GM12874 (cell line): ENCODE data around the gene BCL11B.

Experiments used
- TF ChIP-seq, protein P1 (sequence below): IDR thresholded peaks from 2 replicates; pipeline ENCODE4 v1.5.1; 2011; ENCODE audit warnings: low read depth, mild to moderate bottlenecking, control low read depth, low read length, moderate library complexity; ENCODE audit not compliant: insufficient read depth

The BCL11B gene

GRCh38 chr14:99270458-99271220 is 1.4 kb downstream of the BCL11B start:
- TF ChIP-seq, protein P1, sequence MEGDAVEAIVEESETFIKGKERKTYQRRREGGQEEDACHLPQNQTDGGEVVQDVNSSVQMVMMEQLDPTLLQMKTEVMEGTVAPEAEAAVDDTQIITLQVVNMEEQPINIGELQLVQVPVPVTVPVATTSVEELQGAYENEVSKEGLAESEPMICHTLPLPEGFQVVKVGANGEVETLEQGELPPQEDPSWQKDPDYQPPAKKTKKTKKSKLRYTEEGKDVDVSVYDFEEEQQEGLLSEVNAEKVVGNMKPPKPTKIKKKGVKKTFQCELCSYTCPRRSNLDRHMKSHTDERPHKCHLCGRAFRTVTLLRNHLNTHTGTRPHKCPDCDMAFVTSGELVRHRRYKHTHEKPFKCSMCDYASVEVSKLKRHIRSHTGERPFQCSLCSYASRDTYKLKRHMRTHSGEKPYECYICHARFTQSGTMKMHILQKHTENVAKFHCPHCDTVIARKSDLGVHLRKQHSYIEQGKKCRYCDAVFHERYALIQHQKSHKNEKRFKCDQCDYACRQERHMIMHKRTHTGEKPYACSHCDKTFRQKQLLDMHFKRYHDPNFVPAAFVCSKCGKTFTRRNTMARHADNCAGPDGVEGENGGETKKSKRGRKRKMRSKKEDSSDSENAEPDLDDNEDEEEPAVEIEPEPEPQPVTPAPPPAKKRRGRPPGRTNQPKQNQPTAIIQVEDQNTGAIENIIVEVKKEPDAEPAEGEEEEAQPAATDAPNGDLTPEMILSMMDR: no peak

- TF ChIP-seq, protein P1: no peak
Observed at GRCh38 chr14:99268810-99269707, 2.9 kb downstream of the BCL11B start.

DNA sequence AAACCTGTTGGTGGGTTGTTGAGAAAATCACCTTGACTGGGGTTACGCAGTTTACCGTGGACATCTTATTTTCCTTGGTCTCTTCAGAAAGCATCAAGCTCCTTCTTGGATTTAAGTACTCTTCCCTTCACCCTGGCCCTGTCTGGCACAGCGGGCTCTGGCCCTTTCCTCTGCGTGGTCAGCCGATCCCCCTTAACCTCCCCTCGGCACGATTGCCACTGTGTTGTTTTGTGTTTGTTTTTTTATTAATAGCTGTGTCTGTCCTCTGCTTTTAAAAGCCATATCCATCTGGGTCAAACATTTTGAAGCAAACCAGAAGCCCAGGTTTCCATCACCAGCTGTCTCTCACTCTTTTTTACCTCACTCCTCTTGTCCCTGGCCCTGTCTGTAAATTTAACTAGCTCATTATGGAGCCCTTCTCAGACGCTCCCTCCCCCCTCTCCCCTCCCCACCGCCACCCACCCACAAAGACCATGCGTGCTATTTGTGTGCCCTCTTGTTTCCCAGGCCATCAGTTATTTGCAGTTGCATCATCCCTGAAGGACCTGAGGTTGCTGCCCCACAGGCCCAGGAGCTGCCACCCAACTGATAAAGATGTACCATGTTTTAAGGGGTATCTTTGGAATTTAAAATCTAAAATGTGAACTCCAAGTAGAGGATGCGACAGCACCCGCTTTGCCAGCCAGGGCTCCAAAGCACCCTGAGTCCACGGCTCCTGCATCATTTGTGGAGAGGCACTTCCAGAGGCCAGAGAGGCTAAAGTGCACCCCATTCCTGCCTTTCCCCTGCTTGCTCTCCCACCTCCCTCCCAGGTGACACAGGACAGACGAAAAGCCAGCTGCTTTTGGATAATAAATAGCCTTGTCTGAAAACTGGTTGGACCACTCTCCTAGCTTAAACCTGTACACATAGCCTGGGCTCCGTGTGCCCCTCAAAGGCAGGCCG is 3.9 kb downstream of the BCL11B start:
- TF ChIP-seq, protein P1: no peak

DNA sequence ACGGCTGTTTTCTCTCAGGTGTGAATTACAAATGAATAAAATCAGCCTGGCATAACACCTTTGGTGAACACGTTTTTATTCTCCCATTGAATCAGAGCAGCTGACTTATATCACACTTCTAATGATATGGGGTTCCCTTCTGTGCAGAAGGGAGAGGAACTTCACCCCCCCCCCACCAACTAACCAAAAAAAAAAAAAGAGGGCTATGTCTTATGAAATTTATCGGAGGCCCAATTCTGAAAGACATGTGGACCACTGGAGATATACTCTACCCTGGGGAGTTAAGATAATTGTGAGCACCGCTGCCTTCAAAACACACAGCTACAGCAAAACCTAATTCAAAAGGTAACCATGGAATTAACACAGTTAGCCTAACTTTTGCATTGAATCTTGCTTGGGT is 4.6 kb downstream of the BCL11B start:
- TF ChIP-seq, protein P1: no peak

- TF ChIP-seq, protein P1: peak; percentile 96
Observed at GRCh38 chr14:99266181-99267178, 5.5 kb downstream of the BCL11B start.

- TF ChIP-seq, protein P1: no peak
Observed at GRCh38 chr14:99265571-99265970, 6.4 kb downstream of the BCL11B start.
